ENCODE data around the gene NUDT22.

The NUDT22 gene

GRCh38 chr11:64249038-64249437 lies 23.0 kb downstream of the NUDT22 start:
- TF ChIP-seq NFIC (IDR thresholded peaks at IDR 0.05) (no peak), EGR1 (IDR thresholded peaks at IDR 0.05) (no peak), MAX (IDR thresholded peaks at IDR 0.05) (no peak), RAD21 (IDR thresholded peaks at IDR 0.05; ENCODE audit: low read depth) (no peak)

DNA sequence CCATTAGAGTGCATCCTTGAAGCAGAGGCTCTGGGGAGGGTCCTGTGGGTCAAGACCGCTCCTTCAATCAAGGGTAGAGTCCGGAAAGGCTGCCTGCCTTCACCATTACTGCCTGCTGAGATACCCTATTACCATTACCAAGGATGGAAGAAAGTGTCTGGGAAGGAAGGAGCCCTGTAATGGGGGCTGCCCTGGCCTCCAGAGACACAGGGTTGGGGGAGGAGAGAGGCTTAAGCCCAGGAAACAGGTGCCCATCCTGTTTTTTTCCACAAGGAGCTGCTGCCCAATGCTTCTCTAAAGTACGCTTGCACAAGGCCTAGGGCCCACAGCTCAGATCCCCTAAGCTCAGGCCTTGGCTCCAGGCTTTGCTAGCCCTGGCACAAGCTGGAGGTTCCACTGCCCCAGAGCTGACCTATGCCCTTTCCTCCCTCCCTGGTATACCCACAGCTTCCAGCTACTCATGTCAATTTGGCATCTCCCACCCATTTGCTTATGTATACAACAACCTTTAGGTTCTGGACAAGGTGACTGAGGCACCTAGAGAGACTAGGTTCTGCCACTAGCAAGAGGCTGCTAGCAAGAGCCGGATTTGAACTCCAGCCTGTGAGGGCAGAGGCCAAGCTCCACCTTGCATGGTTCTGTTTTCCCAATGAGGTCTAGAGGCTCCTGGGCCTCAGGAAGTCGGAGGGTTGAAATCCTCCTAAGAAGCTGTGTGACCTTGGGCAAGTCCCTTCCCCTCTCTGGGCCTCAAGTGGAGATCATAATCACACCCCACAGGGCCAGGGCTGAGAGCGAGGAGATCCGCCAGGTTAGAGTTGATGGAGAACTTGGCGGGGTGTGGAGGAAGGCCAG lies 23.7 kb downstream of the NUDT22 start:
- no peak for TF ChIP-seq CEBPB (IDR thresholded peaks at IDR 0.05)

DNA sequence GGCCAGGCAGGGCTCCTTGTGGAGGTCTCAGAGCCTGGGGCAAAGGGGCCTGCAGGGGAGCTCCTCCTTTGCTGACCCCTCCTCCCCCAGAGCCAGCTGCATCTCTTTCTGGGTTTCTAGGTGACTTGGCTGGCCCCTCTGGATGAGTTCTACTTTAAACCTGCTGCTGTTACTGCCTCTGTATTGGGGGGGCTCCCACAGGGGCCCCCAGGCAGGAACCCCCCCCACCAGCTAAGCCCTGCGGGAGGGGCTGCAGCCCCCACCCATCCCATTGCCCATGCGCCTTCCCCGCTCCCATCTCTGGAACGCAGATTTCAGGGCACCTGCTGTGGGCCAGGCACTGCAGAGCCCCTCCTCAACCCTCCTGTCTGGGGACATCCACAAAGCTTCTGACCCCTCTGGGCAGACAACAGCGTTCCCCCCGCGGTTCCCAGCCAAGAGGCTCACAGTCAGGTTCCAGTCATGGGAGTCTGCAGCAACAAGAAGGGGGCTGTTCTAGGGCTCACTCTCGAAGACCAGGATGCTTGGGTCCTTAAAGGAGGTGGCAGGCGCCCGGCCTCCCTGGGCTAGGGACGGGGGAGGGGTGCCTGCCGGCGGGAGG lies 24.4 kb downstream of the NUDT22 start:
- no peak for TF ChIP-seq ZBTB7A (IDR thresholded peaks at IDR 0.05; ENCODE audit: low read depth)
- no peak for TF ChIP-seq YY1 (IDR thresholded peaks at IDR 0.05; ENCODE audit: low read depth)
- TF ChIP-seq MAX (IDR thresholded peaks at IDR 0.05): no peak
- no peak for TF ChIP-seq RAD21 (IDR thresholded peaks at IDR 0.05; ENCODE audit: low read depth)
- no peak for TF ChIP-seq CEBPB (IDR thresholded peaks at IDR 0.05)
- no peak for TF ChIP-seq FOXM1 (IDR thresholded peaks at IDR 0.05; ENCODE audit: borderline replicate concordance, low read depth)
- TF ChIP-seq, protein P1, sequence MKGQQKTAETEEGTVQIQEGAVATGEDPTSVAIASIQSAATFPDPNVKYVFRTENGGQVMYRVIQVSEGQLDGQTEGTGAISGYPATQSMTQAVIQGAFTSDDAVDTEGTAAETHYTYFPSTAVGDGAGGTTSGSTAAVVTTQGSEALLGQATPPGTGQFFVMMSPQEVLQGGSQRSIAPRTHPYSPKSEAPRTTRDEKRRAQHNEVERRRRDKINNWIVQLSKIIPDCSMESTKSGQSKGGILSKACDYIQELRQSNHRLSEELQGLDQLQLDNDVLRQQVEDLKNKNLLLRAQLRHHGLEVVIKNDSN (IDR thresholded peaks at IDR 0.05): no peak
- TF ChIP-seq, protein P2, sequence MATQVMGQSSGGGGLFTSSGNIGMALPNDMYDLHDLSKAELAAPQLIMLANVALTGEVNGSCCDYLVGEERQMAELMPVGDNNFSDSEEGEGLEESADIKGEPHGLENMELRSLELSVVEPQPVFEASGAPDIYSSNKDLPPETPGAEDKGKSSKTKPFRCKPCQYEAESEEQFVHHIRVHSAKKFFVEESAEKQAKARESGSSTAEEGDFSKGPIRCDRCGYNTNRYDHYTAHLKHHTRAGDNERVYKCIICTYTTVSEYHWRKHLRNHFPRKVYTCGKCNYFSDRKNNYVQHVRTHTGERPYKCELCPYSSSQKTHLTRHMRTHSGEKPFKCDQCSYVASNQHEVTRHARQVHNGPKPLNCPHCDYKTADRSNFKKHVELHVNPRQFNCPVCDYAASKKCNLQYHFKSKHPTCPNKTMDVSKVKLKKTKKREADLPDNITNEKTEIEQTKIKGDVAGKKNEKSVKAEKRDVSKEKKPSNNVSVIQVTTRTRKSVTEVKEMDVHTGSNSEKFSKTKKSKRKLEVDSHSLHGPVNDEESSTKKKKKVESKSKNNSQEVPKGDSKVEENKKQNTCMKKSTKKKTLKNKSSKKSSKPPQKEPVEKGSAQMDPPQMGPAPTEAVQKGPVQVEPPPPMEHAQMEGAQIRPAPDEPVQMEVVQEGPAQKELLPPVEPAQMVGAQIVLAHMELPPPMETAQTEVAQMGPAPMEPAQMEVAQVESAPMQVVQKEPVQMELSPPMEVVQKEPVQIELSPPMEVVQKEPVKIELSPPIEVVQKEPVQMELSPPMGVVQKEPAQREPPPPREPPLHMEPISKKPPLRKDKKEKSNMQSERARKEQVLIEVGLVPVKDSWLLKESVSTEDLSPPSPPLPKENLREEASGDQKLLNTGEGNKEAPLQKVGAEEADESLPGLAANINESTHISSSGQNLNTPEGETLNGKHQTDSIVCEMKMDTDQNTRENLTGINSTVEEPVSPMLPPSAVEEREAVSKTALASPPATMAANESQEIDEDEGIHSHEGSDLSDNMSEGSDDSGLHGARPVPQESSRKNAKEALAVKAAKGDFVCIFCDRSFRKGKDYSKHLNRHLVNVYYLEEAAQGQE (IDR thresholded peaks at IDR 0.05; ENCODE audit: low read depth): no peak
- no peak for TF ChIP-seq EP300 (IDR thresholded peaks at IDR 0.05; ENCODE audit: borderline replicate concordance)
- TF ChIP-seq TAF1 (IDR thresholded peaks at IDR 0.05; ENCODE audit: low read depth): no peak
- TF ChIP-seq NFIC (IDR thresholded peaks at IDR 0.05): no peak
- TF ChIP-seq EGR1 (IDR thresholded peaks at IDR 0.05): no peak
- TF ChIP-seq CREB1 (IDR thresholded peaks at IDR 0.05; ENCODE audit: low read depth): no peak
- TF ChIP-seq TCF12 (IDR thresholded peaks at IDR 0.05; ENCODE audit: low read depth): no peak
- no peak for TF ChIP-seq TEAD4 (IDR thresholded peaks at IDR 0.05)

GRCh38 chr11:64251016-64251752 lies 25.1 kb downstream of the NUDT22 start, which contains the start of gene PLCB3:
Gene PLCB3, plus strand, starts transcription at chr11:64251530. Its CDS starts 120 bp downstream, at chr11:64251650.
- TF ChIP-seq TAF1 (IDR thresholded peaks at IDR 0.05; ENCODE audit: low read depth): peak; percentile 45; the same call in 1 of the 2 replicates
- no peak for TF ChIP-seq MAX (IDR thresholded peaks at IDR 0.05)
- TF ChIP-seq ZBTB7A (IDR thresholded peaks at IDR 0.05; ENCODE audit: low read depth): peak; percentile 98

DNA sequence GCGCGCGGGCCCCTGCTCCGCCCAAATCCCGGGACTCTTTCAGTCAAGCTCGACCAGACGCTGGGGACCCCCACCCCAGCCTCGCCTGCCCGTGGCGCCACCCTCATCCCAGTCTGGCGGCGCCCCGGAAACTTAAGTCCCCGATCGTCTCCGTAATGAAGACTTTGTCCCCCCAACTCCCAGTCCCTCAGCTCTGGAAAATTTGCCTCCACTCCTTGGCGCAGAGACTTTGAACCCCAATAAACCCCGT lies 25.6 kb downstream of the NUDT22 start:
- no peak for TF ChIP-seq EGR1 (IDR thresholded peaks at IDR 0.05)

DNA sequence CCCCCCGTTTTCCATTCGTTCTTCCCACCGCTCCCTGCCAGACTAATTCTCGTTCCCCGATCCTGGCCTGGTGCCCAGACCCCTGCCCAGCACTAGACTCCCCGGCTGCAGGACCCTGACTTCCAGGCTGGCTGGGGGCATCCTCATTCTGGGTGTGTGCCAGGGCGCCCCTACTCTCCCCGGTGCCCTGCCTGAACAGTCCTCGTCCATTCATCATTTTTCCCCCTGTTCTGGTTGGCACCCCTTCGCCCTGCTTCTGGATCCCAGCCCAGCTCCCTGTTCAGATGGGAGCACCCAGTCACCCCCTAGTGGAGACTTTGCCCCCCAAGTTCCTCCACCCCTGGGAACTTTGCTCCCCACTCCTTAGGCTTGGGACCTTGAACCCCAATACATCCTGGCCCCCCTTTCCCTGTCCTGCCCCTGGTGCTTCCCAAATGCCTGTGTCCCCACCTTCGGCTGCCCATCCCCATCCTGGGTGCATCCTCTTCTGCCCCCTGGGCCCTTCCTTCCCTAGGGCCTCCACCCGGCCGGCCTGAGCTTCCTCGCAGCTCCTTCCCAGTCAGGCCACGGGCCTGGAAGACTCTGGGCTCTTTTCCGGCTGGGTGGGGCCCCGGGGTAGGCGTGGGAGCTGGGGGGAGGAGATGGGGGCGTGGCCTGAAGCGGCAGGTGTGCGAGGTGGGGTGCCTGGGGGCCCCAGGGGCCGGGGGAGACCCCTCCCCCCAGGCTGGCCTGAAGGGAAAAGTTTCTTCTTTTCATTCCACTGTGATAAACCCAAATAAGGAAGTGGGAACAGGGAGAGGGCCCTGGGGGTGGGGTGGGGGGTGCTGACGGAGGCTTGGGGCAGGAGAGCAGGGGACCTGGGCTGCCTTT lies 26.2 kb downstream of the NUDT22 start:
- TF ChIP-seq, protein P1 (IDR thresholded peaks at IDR 0.05): no peak
- no peak for TF ChIP-seq YY1 (IDR thresholded peaks at IDR 0.05; ENCODE audit: low read depth)
- no peak for TF ChIP-seq EP300 (IDR thresholded peaks at IDR 0.05; ENCODE audit: borderline replicate concordance)
- TF ChIP-seq TCF12 (IDR thresholded peaks at IDR 0.05; ENCODE audit: low read depth): no peak
- no peak for TF ChIP-seq EGR1 (IDR thresholded peaks at IDR 0.05)
- TF ChIP-seq CEBPB (IDR thresholded peaks at IDR 0.05): no peak
- TF ChIP-seq CREB1 (IDR thresholded peaks at IDR 0.05; ENCODE audit: low read depth): no peak
- no peak for TF ChIP-seq TAF1 (IDR thresholded peaks at IDR 0.05; ENCODE audit: low read depth)
- no peak for TF ChIP-seq FOXM1 (IDR thresholded peaks at IDR 0.05; ENCODE audit: borderline replicate concordance, low read depth)
- TF ChIP-seq, protein P2 (IDR thresholded peaks at IDR 0.05; ENCODE audit: low read depth): no peak
- no peak; the same call in 1 of the 2 replicates for TF ChIP-seq NFIC (IDR thresholded peaks at IDR 0.05)
- peak; percentile 25; the same call in 1 of the 2 replicates for TF ChIP-seq MAX (IDR thresholded peaks at IDR 0.05)
- TF ChIP-seq ZBTB7A (IDR thresholded peaks at IDR 0.05; ENCODE audit: low read depth): peak; percentile 75
- TF ChIP-seq RAD21 (IDR thresholded peaks at IDR 0.05; ENCODE audit: low read depth): no peak
- no peak for TF ChIP-seq TEAD4 (IDR thresholded peaks at IDR 0.05)
